ENCODE measurements around the gene SDCCAG8.

DNA sequence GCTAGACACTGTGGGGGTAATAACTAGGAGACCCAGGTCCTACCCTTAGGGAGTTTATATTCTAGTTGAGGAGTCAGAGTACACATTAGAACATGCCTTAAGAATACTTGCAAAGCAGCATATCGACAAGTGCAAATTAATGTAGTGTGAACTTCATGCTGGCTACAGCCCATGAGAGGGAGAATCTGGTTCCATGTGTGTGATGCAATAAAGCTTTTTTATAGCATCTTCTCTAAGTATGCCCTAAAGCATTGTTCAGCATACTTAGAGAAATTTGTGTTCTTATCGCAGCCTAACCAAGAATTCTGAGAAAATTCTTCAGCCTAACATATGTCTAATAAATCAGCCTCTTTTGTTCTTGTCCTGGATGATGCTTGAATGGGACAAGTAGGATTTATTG is 95.5 kb downstream of the SDCCAG8 start:
- no peak for TF ChIP-seq TCF7L2 (IDR thresholded peaks at IDR 0.05; ENCODE audit: borderline replicate concordance, low read depth, low read length)
- TF ChIP-seq EGR2 (tag by site-specific recombination; IDR thresholded peaks at IDR 0.05; ENCODE audit: low read depth), result no peak
- no peak for TF ChIP-seq BCL11A (tag by site-specific recombination; IDR thresholded peaks at IDR 0.05; ENCODE audit: low read depth)
- no peak for TF ChIP-seq WT1 (tag by site-specific recombination; IDR thresholded peaks at IDR 0.05)
- TF ChIP-seq ZNF830 (tag by site-specific recombination; IDR thresholded peaks at IDR 0.05; ENCODE audit: low read depth), result no peak
- TF ChIP-seq PRDM6 (tag by site-specific recombination; IDR thresholded peaks at IDR 0.05), result no peak
- TF ChIP-seq ZNF513 (tag by site-specific recombination; IDR thresholded peaks at IDR 0.05), result no peak
- no peak for TF ChIP-seq ZNF777 (tag by site-specific recombination; IDR thresholded peaks at IDR 0.05; ENCODE audit: borderline replicate concordance)
- no peak for TF ChIP-seq ZNF660 (tag by site-specific recombination; IDR thresholded peaks at IDR 0.05)

Data from HEK293 (cell line).